DOHH2 (cell line): ENCODE results near the gene ARHGEF7.
A peak's percentile ranks its signal among the peaks of the same experiment; 100 is the strongest.

Experiments
- H3F3A ChIP-seq: fragments of 200-600 bp; sonication (generic), shearing (Covaris generic); 2 replicates; pipeline ENCODE4 v1.6.0; 2016; ENCODE audit warnings: antibody characterized with exemption, mild to moderate bottlenecking; ENCODE audit not compliant: control insufficient read depth, insufficient read depth
- H3K27ac ChIP-seq: fragments of 200-600 bp; sonication (generic); 2 replicates; pipeline ENCODE4 v1.5.1; 2014; ENCODE audit warnings: low read depth, mild to moderate bottlenecking, low read length, moderate library complexity
- H3K27me3 ChIP-seq: fragments of 200-600 bp; sonication (generic); 2 replicates; pipeline ENCODE4 v1.6.1; 2014; ENCODE audit warnings: mild to moderate bottlenecking, low read length, mixed read lengths; ENCODE audit not compliant: control insufficient read depth
- H3K36me3 ChIP-seq: fragments of 200-600 bp; sonication (generic); 2 replicates; pipeline ENCODE4 v1.6.1; 2014; ENCODE audit warnings: mild to moderate bottlenecking, low read length, moderate library complexity, mixed read lengths; ENCODE audit not compliant: control insufficient read depth
- H3K4me1 ChIP-seq: fragments of 200-600 bp; sonication (generic); 2 replicates; pipeline ENCODE4 v1.6.1; 2014; ENCODE audit warnings: mild to moderate bottlenecking, low read length, mixed read lengths; ENCODE audit not compliant: control insufficient read depth
- H3K4me2 ChIP-seq: fragments of 200-600 bp; sonication (generic); 2 replicates; pipeline ENCODE4 v1.6.0; 2014; ENCODE audit warnings: mild to moderate bottlenecking, low read length, moderate library complexity
- H3K4me3 ChIP-seq: fragments of 200-600 bp; sonication (generic); 2 replicates; pipeline ENCODE4 v1.5.1; 2014; ENCODE audit warnings: mild to moderate bottlenecking, low read length, mixed read lengths
- H3K79me2 ChIP-seq: fragments of 200-600 bp; sonication (generic); 2 replicates; pipeline ENCODE4 v1.6.1; 2014; ENCODE audit warnings: mild to moderate bottlenecking, low read length, mixed read lengths; ENCODE audit not compliant: control insufficient read depth
- H3K9me2 ChIP-seq: fragments of 200-600 bp; sonication (generic); replicated peaks from 2 replicates; pipeline ENCODE4 v1.6.1; 2014; ENCODE audit warnings: mild to moderate bottlenecking, low read length, mixed read lengths; ENCODE audit not compliant: control insufficient read depth
- H3K9me3 ChIP-seq: fragments of 200-600 bp; sonication (generic); 2 replicates; pipeline ENCODE4 v1.6.1; 2014; ENCODE audit warnings: antibody characterized with exemption, low read length, mixed read lengths; ENCODE audit not compliant: control insufficient read depth, insufficient read depth
- H4K20me1 ChIP-seq: fragments of 200-600 bp; sonication (generic); 2 replicates; pipeline ENCODE4 v1.6.0; 2014; ENCODE audit warnings: low read depth, mild to moderate bottlenecking, antibody characterized with exemption, low read length, moderate library complexity; ENCODE audit not compliant: control insufficient read depth, insufficient read depth
- EZH2phosphoT487 ChIP-seq: fragments of 200-600 bp; sonication (generic); IDR thresholded peaks from 2 replicates; pipeline ENCODE4 v1.6.1; 2017; ENCODE audit warnings: borderline replicate concordance, mild to moderate bottlenecking, antibody characterized with exemption, low read length, moderate library complexity, mixed read lengths
- TF ChIP-seq, protein P1 (sequence below): fragments of 200-600 bp; sonication (generic); IDR thresholded peaks from one replicate; pipeline ENCODE4 v1.5.1; 2014; ENCODE audit warnings: antibody characterized with exemption, mild to moderate bottlenecking, low read depth, low read length; ENCODE audit not compliant: poor library complexity, severe bottlenecking

The ARHGEF7 gene

DNA sequence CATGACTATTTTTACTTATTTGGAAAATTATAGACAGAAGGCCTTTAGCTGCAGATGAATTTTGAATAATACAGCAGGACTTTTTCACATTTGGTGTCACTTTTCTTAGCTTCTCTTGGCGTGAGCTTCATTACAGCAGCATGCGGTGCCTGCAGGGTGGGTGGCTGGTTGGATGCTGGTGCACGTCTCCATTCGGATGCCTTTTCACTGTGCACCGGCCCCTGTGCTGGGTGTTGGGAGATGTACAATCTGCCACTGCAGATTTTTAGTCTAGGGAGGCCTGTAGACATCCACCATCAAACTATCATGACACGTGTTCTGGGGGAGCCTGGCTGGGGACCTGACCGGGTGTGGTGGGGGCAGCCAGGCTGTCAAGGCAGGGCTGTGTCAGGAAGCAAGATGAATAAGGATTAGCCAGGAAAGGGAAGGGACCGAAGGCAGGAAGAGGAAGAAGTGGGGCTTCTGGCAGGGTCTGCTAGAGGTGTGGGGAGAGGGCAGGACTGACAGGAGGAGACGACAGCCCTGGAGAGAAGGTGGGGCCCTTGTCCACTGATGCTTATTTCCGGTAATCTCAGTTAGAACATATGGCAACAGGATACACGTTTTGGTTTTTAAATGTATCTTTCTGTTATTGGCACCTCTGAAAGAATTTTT, 88.8 kb downstream of the ARHGEF7 start:
- Histone ChIP-seq H3K27ac (peak overlapping the region; percentile 91), H3K27me3 (no peaks in the 10 kb centered on the region), H3K4me3 (peak overlapping the region; percentile 78), H3F3A (peaks cover 34% of the 10 kb centered on the region), H3K4me1 (peaks cover 95% of the 10 kb centered on the region), H3K9me2 (no peaks in the 10 kb centered on the region), H3K9me3 (no peaks in the 10 kb centered on the region), H3K79me2 (peaks cover 99% of the 10 kb centered on the region), H4K20me1 (peaks cover 49% of the 10 kb centered on the region), H3K4me2 (peak overlapping the region; percentile 97), H3K36me3 (peaks cover 76% of the 10 kb centered on the region)
- TF ChIP-seq, protein P1, sequence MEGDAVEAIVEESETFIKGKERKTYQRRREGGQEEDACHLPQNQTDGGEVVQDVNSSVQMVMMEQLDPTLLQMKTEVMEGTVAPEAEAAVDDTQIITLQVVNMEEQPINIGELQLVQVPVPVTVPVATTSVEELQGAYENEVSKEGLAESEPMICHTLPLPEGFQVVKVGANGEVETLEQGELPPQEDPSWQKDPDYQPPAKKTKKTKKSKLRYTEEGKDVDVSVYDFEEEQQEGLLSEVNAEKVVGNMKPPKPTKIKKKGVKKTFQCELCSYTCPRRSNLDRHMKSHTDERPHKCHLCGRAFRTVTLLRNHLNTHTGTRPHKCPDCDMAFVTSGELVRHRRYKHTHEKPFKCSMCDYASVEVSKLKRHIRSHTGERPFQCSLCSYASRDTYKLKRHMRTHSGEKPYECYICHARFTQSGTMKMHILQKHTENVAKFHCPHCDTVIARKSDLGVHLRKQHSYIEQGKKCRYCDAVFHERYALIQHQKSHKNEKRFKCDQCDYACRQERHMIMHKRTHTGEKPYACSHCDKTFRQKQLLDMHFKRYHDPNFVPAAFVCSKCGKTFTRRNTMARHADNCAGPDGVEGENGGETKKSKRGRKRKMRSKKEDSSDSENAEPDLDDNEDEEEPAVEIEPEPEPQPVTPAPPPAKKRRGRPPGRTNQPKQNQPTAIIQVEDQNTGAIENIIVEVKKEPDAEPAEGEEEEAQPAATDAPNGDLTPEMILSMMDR, result no peak
- no peak for TF ChIP-seq EZH2phosphoT487

DNA sequence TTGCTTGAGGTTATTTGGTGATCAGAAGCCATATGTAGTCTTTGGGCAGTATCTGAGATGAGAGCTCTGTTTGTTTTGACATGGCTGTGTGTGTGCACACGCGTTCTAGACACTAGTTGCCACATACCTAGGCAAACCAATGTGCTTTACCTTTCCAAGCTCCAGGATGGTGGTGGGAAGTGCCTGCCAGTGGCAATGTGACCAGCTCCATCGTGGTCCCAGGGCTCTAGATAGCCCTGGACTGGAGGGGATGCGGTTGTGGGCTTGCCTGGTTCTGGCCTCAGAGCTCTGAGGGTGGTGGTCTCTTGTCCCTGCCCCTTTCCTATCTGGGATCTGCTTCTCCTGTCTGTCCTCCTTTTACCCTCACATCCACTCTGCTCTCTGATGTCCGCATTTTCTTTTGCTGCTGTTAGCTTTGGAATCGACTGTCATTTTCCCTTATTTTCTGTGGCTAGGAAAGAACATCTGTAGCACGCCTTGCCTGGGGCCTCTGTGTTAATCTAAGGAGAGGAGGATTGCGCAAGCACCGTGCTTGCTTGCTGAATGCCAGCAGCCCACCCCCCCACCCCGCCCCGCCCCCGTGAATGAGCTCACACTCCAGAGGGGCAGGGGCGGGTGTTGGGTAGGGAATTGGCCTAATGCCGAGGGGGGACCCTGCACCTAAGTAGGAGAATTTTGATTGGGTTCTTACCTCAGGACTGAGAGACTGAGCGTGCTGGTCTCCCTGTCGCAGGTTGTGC, 89.5 kb downstream of the ARHGEF7 start:
- peaks cover 76% of the 10 kb centered on the region for H3K36me3 ChIP-seq
- H3K4me3 ChIP-seq, result peak overlapping the region; percentile 78
- H3K4me1 ChIP-seq, result peaks cover 88% of the 10 kb centered on the region
- no peaks in the 10 kb centered on the region for H3K27me3 ChIP-seq
- H3K9me2 ChIP-seq, result no peaks in the 10 kb centered on the region
- TF ChIP-seq, protein P1, result no peak
- TF ChIP-seq EZH2phosphoT487, result no peak
- H3K9me3 ChIP-seq, result no peaks in the 10 kb centered on the region
- H3K27ac ChIP-seq, result peak overlapping the region; percentile 91
- peaks cover 51% of the 10 kb centered on the region for H4K20me1 ChIP-seq
- H3K79me2 ChIP-seq, result peaks cover 99% of the 10 kb centered on the region
- peak overlapping the region; percentile 97 for H3K4me2 ChIP-seq
- H3F3A ChIP-seq, result peaks cover 34% of the 10 kb centered on the region

DNA sequence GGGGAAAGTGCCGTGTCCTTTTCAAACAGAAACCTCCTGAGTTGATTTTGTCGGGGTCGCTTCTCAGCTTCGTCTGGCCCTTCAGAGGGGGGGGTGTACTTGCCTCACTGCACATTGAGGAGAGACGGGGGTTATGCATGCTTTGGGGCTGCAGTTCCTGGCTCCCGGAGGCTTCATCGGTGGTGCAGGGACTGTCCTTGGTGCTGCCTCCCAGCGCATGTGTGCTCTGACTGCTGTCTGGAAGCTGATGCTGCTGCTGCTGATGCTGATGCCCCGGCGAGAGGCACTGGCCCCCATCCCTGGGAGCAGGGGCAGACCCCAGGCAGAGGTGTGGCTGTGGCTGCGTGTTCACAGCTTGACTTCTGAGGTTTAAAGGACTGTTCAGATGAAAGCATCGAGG, 91.0 kb downstream of the ARHGEF7 start:
- no peaks in the 10 kb centered on the region for H3K9me3 ChIP-seq
- H3K9me2 ChIP-seq, result no peaks in the 10 kb centered on the region
- peaks cover 99% of the 10 kb centered on the region for H3K79me2 ChIP-seq
- H3K27ac ChIP-seq, result no peak overlapping the region
- TF ChIP-seq, protein P1, result no peak
- TF ChIP-seq EZH2phosphoT487, result no peak
- H3K4me2 ChIP-seq, result peak overlapping the region; percentile 97; the same call in 1 of the 2 replicates
- H3F3A ChIP-seq, result peaks cover 29% of the 10 kb centered on the region
- H3K27me3 ChIP-seq, result no peaks in the 10 kb centered on the region
- H3K4me3 ChIP-seq, result no peak overlapping the region
- H3K36me3 ChIP-seq, result peaks cover 77% of the 10 kb centered on the region
- peaks cover 54% of the 10 kb centered on the region for H4K20me1 ChIP-seq
- H3K4me1 ChIP-seq, result peaks cover 88% of the 10 kb centered on the region
